SK-N-SH (cell line): Measurements from ENCODE around the gene TREML4. TPM values are rescaled to one million over a fixed set of nuclear protein-coding genes. Genes with fewer than 3 reads are reported as not detected.

Experiments
- CTCF ChIA-PET: fragments of 300-600, 350-600 bp; formaldehyde crosslinking; extraction: SDS; loops from one replicate; lab custom pipeline; 2021; lab: Yijun Ruan, JAX
- POLR2A ChIA-PET: fragments of 350-600 bp; sonication (Branson Sonifier 250); formaldehyde crosslinking; extraction: SDS; loops from one replicate; lab custom pipeline; 2020; ENCODE audit warnings: antibody characterized with exemption, inconsistent platforms; lab: Yijun Ruan, JAX
- DNase-seq: peaks from one replicate; pipeline ENCODE4 v3.0.0; 2012
- H2AFZ ChIP-seq: fragments of 200-600 bp; sonication (generic); 2 replicates; pipeline ENCODE4 v1.8.1; 2016; ENCODE audit warnings: antibody characterized with exemption, mild to moderate bottlenecking, low read depth
- H3F3A ChIP-seq: fragments of 200-600 bp; sonication (generic); replicated peaks from 2 replicates; pipeline ENCODE3; 2016; ENCODE audit warnings: antibody characterized with exemption, mild to moderate bottlenecking; ENCODE audit not compliant: insufficient read depth
- H3K27ac ChIP-seq, 2 experiments: fragments of 200-500 bp in 1 of 2; fragments of 200-600 bp in 1 of 2; sonication (Bioruptor generic) in 1 of 2; sonication (generic), shearing (Covaris generic) in 1 of 2; 2 replicates each; pipeline versions ENCODE4 v1.5.1 to v1.6.1; 2014 to 2016; ENCODE audit warnings: low read depth in 2 of 2, inconsistent platforms in 1 of 2, low read length in 1 of 2, mild to moderate bottlenecking in 1 of 2, mixed read lengths in 1 of 2
- H3K27me3 ChIP-seq: fragments of 200-600 bp; sonication (generic), shearing (Covaris generic); 2 replicates; pipeline ENCODE4 v1.6.1; 2016; ENCODE audit warnings: mixed run types; ENCODE audit not compliant: insufficient read depth
- H3K36me3 ChIP-seq, 2 experiments: fragments of 200-500 bp in 1 of 2; fragments of 200-600 bp in 1 of 2; sonication (Bioruptor generic) in 1 of 2; sonication (generic) in 1 of 2; replicated peaks in 1 of 2; 2 replicates each; pipeline versions ENCODE3 to v1.5.1; 2014 to 2016; ENCODE audit warnings: low read length in 1 of 2, mild to moderate bottlenecking in 1 of 2; ENCODE audit not compliant: insufficient read depth in 2 of 2, control insufficient read depth in 1 of 2
- H3K4me1 ChIP-seq, 2 experiments: fragments of 200-500 bp in 1 of 2; fragments of 200-600 bp in 1 of 2; sonication (Bioruptor generic) in 1 of 2; sonication (generic), shearing (Covaris generic) in 1 of 2; 2 replicates each; pipeline versions ENCODE4 v1.5.1 to v1.6.1; 2014 to 2016; ENCODE audit warnings: low read depth in 1 of 2, low read length in 1 of 2, mixed run types in 1 of 2; ENCODE audit not compliant: insufficient read depth in 2 of 2, control insufficient read depth in 1 of 2
- H3K4me2 ChIP-seq: fragments of 200-600 bp; sonication (generic), shearing (Covaris generic); 2 replicates; pipeline ENCODE4 v1.6.1; 2017; ENCODE audit warnings: mixed run types
- H3K4me3 ChIP-seq, 2 experiments: fragments of 200-500 bp in 1 of 2; fragments of 200-600 bp in 1 of 2; sonication (Bioruptor generic) in 1 of 2; sonication (generic), shearing (Covaris generic) in 1 of 2; 2 replicates each; pipeline versions ENCODE4 v1.5.1 to v1.8.1; 2014 to 2016; ENCODE audit warnings: low read depth in 2 of 2, inconsistent platforms in 1 of 2, low read length in 1 of 2, mild to moderate bottlenecking in 1 of 2, mixed read lengths in 1 of 2, moderate library complexity in 1 of 2
- H3K79me2 ChIP-seq: fragments of 200-600 bp; sonication (generic); 2 replicates; pipeline ENCODE4 v1.8.1; 2017; ENCODE audit warnings: mild to moderate bottlenecking; ENCODE audit not compliant: insufficient read depth
- H3K9ac ChIP-seq: fragments of 200-600 bp; sonication (generic); 2 replicates; pipeline ENCODE4 v1.6.1; 2017; ENCODE audit warnings: mixed run types
- H3K9me2 ChIP-seq: fragments of 200-600 bp; sonication (generic); 2 replicates; pipeline ENCODE4 v1.6.1; 2017; ENCODE audit warnings: mixed run types
- H3K9me3 ChIP-seq: fragments of 200-600 bp; sonication (generic); 2 replicates; pipeline ENCODE4 v1.6.1; 2017; ENCODE audit warnings: mixed run types, mild to moderate bottlenecking, moderate library complexity
- H4K20me1 ChIP-seq: fragments of 200-600 bp; sonication (generic); 2 replicates; pipeline ENCODE4 v1.6.1; 2017; ENCODE audit warnings: mild to moderate bottlenecking, mixed run types; ENCODE audit not compliant: insufficient read depth
- CHD2 ChIP-seq: fragments of 150-350 bp; IDR thresholded peaks from 2 replicates; pipeline ENCODE4 v1.6.1; 2018; ENCODE audit warnings: low read length; ENCODE audit not compliant: partially characterized antibody
- ELF1 ChIP-seq: IDR thresholded peaks from 2 replicates; pipeline ENCODE4 v1.4.0; 2012
- FOSL2 ChIP-seq: IDR thresholded peaks from 2 replicates; pipeline ENCODE4 v1.4.0; 2012; ENCODE audit warnings: low read depth, mild to moderate bottlenecking, moderate library complexity, borderline replicate concordance
- GABPA ChIP-seq: IDR thresholded peaks from 2 replicates; pipeline ENCODE4 v1.4.0; 2012; ENCODE audit warnings: low read depth, mild to moderate bottlenecking
- SIN3A ChIP-seq: IDR thresholded peaks from 2 replicates; pipeline ENCODE4 v1.6.1; 2012; ENCODE audit warnings: low read depth, mild to moderate bottlenecking, low read length, moderate library complexity, borderline replicate concordance
- TEAD4 ChIP-seq: IDR thresholded peaks from 2 replicates; pipeline ENCODE4 v1.4.0; 2012; ENCODE audit warnings: mild to moderate bottlenecking, borderline replicate concordance; ENCODE audit not compliant: insufficient read depth
- YY1 ChIP-seq: IDR thresholded peaks from 2 replicates; pipeline ENCODE4 v1.4.0; 2012; ENCODE audit warnings: low read depth, mild to moderate bottlenecking
- WGBS: methylation state at CpG from one replicate; pipeline ENCODE4 v1.1.6; 2017; ENCODE audit warnings: low lambda C conversion rate; 5-methylcytosine and 5-hydroxymethylcytosine counted together
- polyA plus RNA-seq, 3 experiments: library from polyadenylated mRNA; depleted of rRNA; stranded (reverse); fragments of >200 nt; gene quantifications; 2 replicates each; pipeline ENCODE4 v1.2.3, GENCODE V29; 2012
- TF ChIP-seq, protein P1 (sequence below): IDR thresholded peaks from 2 replicates; pipeline ENCODE4 v1.4.0; 2012; ENCODE audit warnings: low read depth
- TF ChIP-seq, protein P2 (sequence below): fragments of 200-600 bp; sonication (generic); IDR thresholded peaks from 2 replicates; pipeline ENCODE4 v1.6.1; 2017; ENCODE audit warnings: antibody characterized with exemption, mild to moderate bottlenecking, moderate library complexity
- TF ChIP-seq, protein P3 (sequence below): fragments of 150-350 bp; IDR thresholded peaks from 2 replicates; pipeline ENCODE4 v1.6.1; 2016; ENCODE audit warnings: mild to moderate bottlenecking, low read depth, low read length

The TREML4 gene
- polyA plus RNA-seq, 1 of the 3 experiments (the other 2 are of a cell fraction), result not detected

DNA sequence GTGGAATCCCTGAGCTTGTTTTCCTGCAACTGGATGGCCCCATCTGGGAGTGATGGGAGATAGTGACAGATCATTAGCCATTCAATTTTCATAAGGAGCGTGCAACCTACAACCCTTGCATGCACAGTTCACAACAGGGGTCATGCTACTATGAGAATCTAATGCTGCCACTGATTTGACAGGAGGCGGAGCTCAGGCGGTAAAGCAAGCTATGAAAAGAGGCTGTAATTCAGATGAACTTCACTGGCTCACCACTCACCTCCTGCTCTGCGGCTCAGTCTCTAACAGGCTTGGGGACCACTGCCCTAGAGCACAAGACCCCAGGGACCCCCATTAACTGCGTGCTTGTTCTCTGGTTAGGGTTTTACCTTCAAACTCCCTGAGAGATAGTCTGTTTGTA, 12.4 kb upstream of the TREML4 start:
- no peak overlapping the region for H2AFZ ChIP-seq

DNA sequence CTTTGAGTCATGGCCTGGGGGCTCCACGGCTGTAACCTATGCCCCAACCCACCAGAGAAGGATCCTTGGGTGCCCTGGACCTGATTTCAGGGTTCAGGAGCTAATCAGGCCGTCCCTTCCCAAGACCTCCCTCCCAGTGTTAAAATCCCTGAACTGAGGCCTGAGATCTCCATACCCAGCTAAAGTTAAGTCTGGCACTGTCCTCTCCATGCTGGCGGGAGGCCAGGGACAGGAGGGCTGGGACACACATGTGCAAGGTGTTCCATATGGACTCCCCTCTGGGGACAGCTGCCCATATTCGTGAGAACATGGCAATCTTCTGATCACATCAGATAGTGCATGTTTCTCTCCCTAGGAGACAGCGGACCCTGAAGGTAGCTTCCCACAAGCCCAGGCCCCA, 11.5 kb upstream of the TREML4 start:
- Histone ChIP-seq H3K4me1 (no peaks in the 10 kb centered on the region), H3K4me3 (no peak overlapping the region), H3K4me2 (no peak overlapping the region), H4K20me1 (no peaks in the 10 kb centered on the region), H2AFZ (no peak overlapping the region), H3K79me2 (no peaks in the 10 kb centered on the region), H3K9me3 (0 out of 2 replicates have a peak, but pooled peaks cover 4% of the 10 kb centered on the region), H3K27me3 (0 out of 2 replicates have a peak, but pooled peaks cover 7% of the 10 kb centered on the region), H3K9me2 (no peaks in the 10 kb centered on the region), H3K36me3 (no peaks in the 10 kb centered on the region), H3K9ac (no peak overlapping the region), H3K27ac (no peak overlapping the region), H3F3A (no peaks in the 10 kb centered on the region)
- TF ChIP-seq CHD2, result no peak
- no peak for TF ChIP-seq GABPA
- no peak for TF ChIP-seq TEAD4
- no peak for TF ChIP-seq ELF1
- TF ChIP-seq FOSL2, result no peak
- TF ChIP-seq SIN3A, result no peak
- TF ChIP-seq, protein P1, sequence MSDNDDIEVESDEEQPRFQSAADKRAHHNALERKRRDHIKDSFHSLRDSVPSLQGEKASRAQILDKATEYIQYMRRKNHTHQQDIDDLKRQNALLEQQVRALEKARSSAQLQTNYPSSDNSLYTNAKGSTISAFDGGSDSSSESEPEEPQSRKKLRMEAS, result no peak
- TF ChIP-seq, protein P2, sequence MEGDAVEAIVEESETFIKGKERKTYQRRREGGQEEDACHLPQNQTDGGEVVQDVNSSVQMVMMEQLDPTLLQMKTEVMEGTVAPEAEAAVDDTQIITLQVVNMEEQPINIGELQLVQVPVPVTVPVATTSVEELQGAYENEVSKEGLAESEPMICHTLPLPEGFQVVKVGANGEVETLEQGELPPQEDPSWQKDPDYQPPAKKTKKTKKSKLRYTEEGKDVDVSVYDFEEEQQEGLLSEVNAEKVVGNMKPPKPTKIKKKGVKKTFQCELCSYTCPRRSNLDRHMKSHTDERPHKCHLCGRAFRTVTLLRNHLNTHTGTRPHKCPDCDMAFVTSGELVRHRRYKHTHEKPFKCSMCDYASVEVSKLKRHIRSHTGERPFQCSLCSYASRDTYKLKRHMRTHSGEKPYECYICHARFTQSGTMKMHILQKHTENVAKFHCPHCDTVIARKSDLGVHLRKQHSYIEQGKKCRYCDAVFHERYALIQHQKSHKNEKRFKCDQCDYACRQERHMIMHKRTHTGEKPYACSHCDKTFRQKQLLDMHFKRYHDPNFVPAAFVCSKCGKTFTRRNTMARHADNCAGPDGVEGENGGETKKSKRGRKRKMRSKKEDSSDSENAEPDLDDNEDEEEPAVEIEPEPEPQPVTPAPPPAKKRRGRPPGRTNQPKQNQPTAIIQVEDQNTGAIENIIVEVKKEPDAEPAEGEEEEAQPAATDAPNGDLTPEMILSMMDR, result no peak
- CTCF ChIA-PET, result interaction anchor here (1.1 kb wide), 1 partner anchor 189 kb away, joined by 3 read pairs; no protein-coding TSS in a partner anchor
- POLR2A ChIA-PET, result no interaction called here
- no peak for DNase-seq
- WGBS, result 2% methylated on average over 5 of the region's 5 CpGs

More for the DNA sequence above, 12.4 kb upstream of the TREML4 start:
- no peaks in the 10 kb centered on the region for H3K36me3 ChIP-seq
- CTCF ChIA-PET, result interaction anchor here (1.1 kb wide), 1 partner anchor 188 kb away, joined by 3 read pairs; no protein-coding TSS in a partner anchor
- H3K9me2 ChIP-seq, result no peaks in the 10 kb centered on the region
- no peaks in the 10 kb centered on the region for H3K79me2 ChIP-seq
- H3K27ac ChIP-seq, result no peak overlapping the region
- no peaks in the 10 kb centered on the region for H3F3A ChIP-seq
- WGBS, result 23% methylated on average over 5 of the region's 5 CpGs
- TF ChIP-seq, protein P3, sequence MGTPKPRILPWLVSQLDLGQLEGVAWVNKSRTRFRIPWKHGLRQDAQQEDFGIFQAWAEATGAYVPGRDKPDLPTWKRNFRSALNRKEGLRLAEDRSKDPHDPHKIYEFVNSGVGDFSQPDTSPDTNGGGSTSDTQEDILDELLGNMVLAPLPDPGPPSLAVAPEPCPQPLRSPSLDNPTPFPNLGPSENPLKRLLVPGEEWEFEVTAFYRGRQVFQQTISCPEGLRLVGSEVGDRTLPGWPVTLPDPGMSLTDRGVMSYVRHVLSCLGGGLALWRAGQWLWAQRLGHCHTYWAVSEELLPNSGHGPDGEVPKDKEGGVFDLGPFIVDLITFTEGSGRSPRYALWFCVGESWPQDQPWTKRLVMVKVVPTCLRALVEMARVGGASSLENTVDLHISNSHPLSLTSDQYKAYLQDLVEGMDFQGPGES, result no peak
- TF ChIP-seq YY1, result no peak
- TF ChIP-seq, all 33 proteins: peak for 0
- H3K4me1 ChIP-seq, result no peaks in the 10 kb centered on the region
- H3K4me2 ChIP-seq, result no peak overlapping the region
- H3K9me3 ChIP-seq, result 0 out of 2 replicates have a peak, but pooled peaks cover 4% of the 10 kb centered on the region
- H3K27me3 ChIP-seq, result 0 out of 2 replicates have a peak, but pooled peaks cover 7% of the 10 kb centered on the region
- DNase-seq, result no peak
- H3K4me3 ChIP-seq, result no peak overlapping the region
- no peak overlapping the region for H3K9ac ChIP-seq
- H4K20me1 ChIP-seq, result no peaks in the 10 kb centered on the region
- POLR2A ChIA-PET, result no interaction called here
